Nephron progenitor cell (in vitro differentiated cells): Measurements from ENCODE around the gene TPPP2.

Experiments used
- DNase-seq: peaks from one replicate; pipeline ENCODE4 v3.0.0; 2021
- H3K27ac Mint-ChIP-seq: 2 replicates; pipeline ENCODE4 v1.8.0; 2021; ENCODE audit warnings: mild to moderate bottlenecking, moderate library complexity, mixed read lengths
- H3K27me3 Mint-ChIP-seq: 2 replicates; pipeline ENCODE4 v1.8.0; 2021; ENCODE audit warnings: mild to moderate bottlenecking, low read depth, mixed read lengths; ENCODE audit not compliant: poor library complexity
- H3K36me3 Mint-ChIP-seq: 2 replicates; pipeline ENCODE4 v1.8.0; 2021; ENCODE audit warnings: low read depth, mixed read lengths
- H3K4me1 Mint-ChIP-seq: 2 replicates; pipeline ENCODE4 v1.8.0; 2021; ENCODE audit warnings: mixed read lengths
- H3K4me3 Mint-ChIP-seq: 2 replicates; pipeline ENCODE4 v1.8.0; 2021; ENCODE audit warnings: mild to moderate bottlenecking, moderate library complexity, mixed read lengths
- H3K9me3 Mint-ChIP-seq: 2 replicates; pipeline ENCODE4 v1.8.0; 2021; ENCODE audit warnings: mild to moderate bottlenecking, moderate library complexity, mixed read lengths
- CTCF ChIP-seq: fragments of 200-600 bp; sonication (generic); IDR thresholded peaks from 2 replicates; pipeline ENCODE4 v1.5.0; 2021; ENCODE audit warnings: antibody characterized with exemption

The TPPP2 gene

GRCh38 chr14:21030531-21030930 is 514 bp downstream of the TPPP2 start:
- DNase-seq = no peak
- no peak overlapping the region for H3K27ac Mint-ChIP-seq
- TF ChIP-seq CTCF = no peak

GRCh38 chr14:21032326-21033132 is 2.5 kb downstream of the TPPP2 start:
- Mint-ChIP-seq H3K4me3 (no peak overlapping the region), H3K27ac (no peak overlapping the region), H3K4me1 (peaks cover 43% of the 10 kb centered on the region), H3K9me3 (no peaks in the 10 kb centered on the region), H3K36me3 (no peaks in the 10 kb centered on the region), H3K27me3 (peaks cover 27% of the 10 kb centered on the region)
- TF ChIP-seq CTCF = no peak
- DNase-seq = no peak

More at GRCh38 chr14:21030531-21030930, 514 bp downstream of the TPPP2 start:
- peaks cover 24% of the 10 kb centered on the region for H3K27me3 Mint-ChIP-seq
- no peaks in the 10 kb centered on the region for H3K9me3 Mint-ChIP-seq
- H3K4me3 Mint-ChIP-seq = no peak overlapping the region
- peaks cover 53% of the 10 kb centered on the region for H3K4me1 Mint-ChIP-seq
- no peaks in the 10 kb centered on the region for H3K36me3 Mint-ChIP-seq

GRCh38 chr14:21033133-21033698 is 3.2 kb downstream of the TPPP2 start:
- Mint-ChIP-seq H3K36me3 (no peaks in the 10 kb centered on the region), H3K9me3 (no peaks in the 10 kb centered on the region), H3K27me3 (peaks cover 27% of the 10 kb centered on the region), H3K27ac (no peak overlapping the region), H3K4me3 (no peak overlapping the region), H3K4me1 (peaks cover 44% of the 10 kb centered on the region)
- TF ChIP-seq CTCF = no peak
- DNase-seq = no peak

- H3K4me1 Mint-ChIP-seq = peaks cover 59% of the 10 kb centered on the region
- H3K9me3 Mint-ChIP-seq = no peaks in the 10 kb centered on the region
- no peak within 1 kb of the TSS for H3K4me3 Mint-ChIP-seq
- H3K27me3 Mint-ChIP-seq = peaks cover 27% of the 10 kb centered on the region
- TF ChIP-seq CTCF = no peak
- no peaks in the 10 kb centered on the region for H3K36me3 Mint-ChIP-seq
- DNase-seq = no peak
- no peak within 1 kb of the TSS for H3K27ac Mint-ChIP-seq
Observed at GRCh38 chr14:21034707-21035106, 4.7 kb downstream of the TPPP2 start, which contains the start of gene RNASE13. TSS of gene RNASE13 (minus strand) at chr14:21034807. CDS start at chr14:21034288, 519 bp downstream.

- H3K27me3 Mint-ChIP-seq = peaks cover 19% of the 10 kb centered on the region
- TF ChIP-seq CTCF = no peak
- no peak overlapping the region for H3K4me3 Mint-ChIP-seq
- H3K4me1 Mint-ChIP-seq = peaks cover 56% of the 10 kb centered on the region
- H3K27ac Mint-ChIP-seq = no peak overlapping the region
- no peaks in the 10 kb centered on the region for H3K36me3 Mint-ChIP-seq
- DNase-seq = no peak
- no peaks in the 10 kb centered on the region for H3K9me3 Mint-ChIP-seq
Observed at GRCh38 chr14:21036751-21037150, 6.7 kb downstream of the TPPP2 start.

GRCh38 chr14:21037156-21037555 is 7.1 kb downstream of the TPPP2 start:
- peaks cover 19% of the 10 kb centered on the region for H3K27me3 Mint-ChIP-seq
- TF ChIP-seq CTCF = no peak
- no peaks in the 10 kb centered on the region for H3K9me3 Mint-ChIP-seq
- no peak overlapping the region for H3K27ac Mint-ChIP-seq
- H3K4me1 Mint-ChIP-seq = peaks cover 54% of the 10 kb centered on the region
- no peak overlapping the region for H3K4me3 Mint-ChIP-seq
- H3K36me3 Mint-ChIP-seq = no peaks in the 10 kb centered on the region
- DNase-seq = no peak
